ENCODE data around the gene GSE1. TPM values are rescaled to one million over a fixed set of nuclear protein-coding genes. Genes with fewer than 3 reads are reported as not detected.

GSE1 gene
- total RNA-seq, 4 donors from 2014 or later, result 100 to 139 (median 120) TPM

DNA sequence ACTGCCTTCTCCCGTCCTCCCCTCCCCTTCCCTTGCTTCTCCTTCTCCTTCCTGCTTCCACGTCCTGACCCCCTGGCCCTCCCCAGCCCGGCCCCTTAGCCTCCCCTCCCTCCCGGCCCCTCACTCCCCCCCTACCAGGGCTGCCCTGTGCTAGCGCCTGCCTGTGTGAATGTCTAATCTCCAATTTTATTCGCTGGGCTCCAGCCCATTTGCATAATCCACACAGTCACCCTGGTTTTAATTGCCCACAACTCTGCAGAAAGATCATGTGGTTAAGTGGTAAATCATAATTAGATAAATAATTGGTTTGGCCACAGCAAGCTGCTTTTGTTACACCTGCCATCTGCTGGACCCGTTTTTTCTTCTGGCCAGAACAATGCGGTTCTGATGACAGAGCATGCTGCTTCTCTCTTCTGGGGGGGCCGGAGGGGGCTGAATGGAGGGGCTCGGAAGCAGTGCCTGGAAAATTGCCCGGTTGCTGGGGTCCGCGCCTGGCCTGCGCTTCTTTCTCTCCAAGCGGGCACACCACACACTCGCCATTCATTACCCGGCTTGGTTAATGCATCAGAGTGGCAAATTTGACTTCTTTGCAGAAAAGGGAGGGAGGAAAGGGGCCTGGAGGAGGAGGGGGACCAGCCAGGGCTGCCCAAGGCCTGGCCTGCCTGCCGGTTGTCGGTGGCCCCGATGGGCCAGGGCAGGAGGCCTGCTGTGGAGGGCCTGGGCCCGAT is 19.5 kb upstream of the GSE1 start:
- no peak for DNase-seq
- H3K36me3 ChIP-seq, result no peaks in the 10 kb centered on the region
- TF ChIP-seq POLR2A (IDR thresholded peaks at IDR 0.05) (no peak), EP300 (IDR thresholded peaks at IDR 0.05; ENCODE audit: low read depth) (no peak), POLR2AphosphoS5 (IDR thresholded peaks at IDR 0.05) (no peak), CTCF (IDR thresholded peaks at IDR 0.05) (no peak)
- H3K27me3 ChIP-seq, result no peaks in the 10 kb centered on the region
- no peaks in the 10 kb centered on the region for H3K9me3 ChIP-seq
- no peak overlapping the region for H3K4me3 ChIP-seq
- H3K4me1 ChIP-seq, result peaks cover 6 to 22% (median 15%) of the 10 kb centered on the region in 4 donors
- H3K27ac ChIP-seq, result peak overlapping the region in 3 of 4 donors; percentile 11 to 46 (median 25)
- in situ Hi-C loops (cut with MboI; ENCODE audit: low pct_ligation_motif_present in 1 of 4, low pct_unique_long_range_greater_than_20kb in 1 of 4, low sequenced_read_pairs in 3 of 4) (no loop called here), intact Hi-C loops (cut with DNase I; ENCODE audit: low total_unique reads) (no loop called here)
- 40 to 77% methylated on average over 1 to 20 of the region's 21 CpGs for WGBS, 2 donors (ENCODE audit: low coverage in 1 of 2)

DNA sequence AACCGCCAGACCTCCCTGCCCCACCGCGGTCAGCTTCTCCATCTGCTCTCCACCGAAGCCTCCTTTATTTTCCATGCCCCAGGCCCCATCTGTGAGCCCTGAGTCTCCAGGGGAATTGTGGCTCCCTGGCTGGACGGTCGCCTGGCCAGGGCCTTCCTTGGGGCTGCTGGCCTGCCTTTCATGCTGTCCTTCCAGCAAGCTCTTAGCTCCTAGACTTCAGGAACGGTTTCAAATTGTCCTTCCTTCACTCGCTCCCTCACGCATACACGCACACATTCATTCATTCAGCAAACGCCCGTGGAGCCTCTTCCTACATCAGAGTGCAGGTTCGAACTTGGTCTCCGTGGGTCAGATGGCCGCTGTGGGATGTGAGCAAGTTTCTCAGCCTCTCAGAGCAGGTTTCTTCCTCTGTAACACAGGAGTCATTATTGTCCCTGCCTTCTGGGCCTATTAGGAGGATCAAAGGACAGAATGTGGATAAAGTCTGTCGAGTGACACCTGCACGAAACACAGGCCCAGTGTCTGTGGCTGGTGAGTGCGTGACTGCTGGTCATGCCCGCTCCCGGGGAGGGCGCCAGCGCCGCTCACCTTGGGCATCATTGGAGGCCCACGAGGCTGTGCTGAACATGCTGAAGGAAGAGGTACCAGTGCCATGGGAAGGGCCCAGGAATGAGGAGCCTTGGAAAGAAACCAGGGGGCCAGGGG is 18.7 kb upstream of the GSE1 start:
- Histone ChIP-seq H3K27me3 (no peaks in the 10 kb centered on the region), H3K27ac (no peak overlapping the region), H3K4me3 (no peak overlapping the region), H3K4me1 (peaks cover 6 to 22% (median 13%) of the 10 kb centered on the region in 4 donors), H3K9me3 (no peaks in the 10 kb centered on the region), H3K36me3 (no peaks in the 10 kb centered on the region)
- DNase-seq, result no peak
- in situ Hi-C loops (cut with MboI; ENCODE audit: low pct_ligation_motif_present in 1 of 4, low pct_unique_long_range_greater_than_20kb in 1 of 4, low sequenced_read_pairs in 3 of 4), result no loop called here
- intact Hi-C loops (cut with DNase I; ENCODE audit: low total_unique reads), result no loop called here
- 84% methylated on average over 23 of the region's 24 CpGs; no CpG with 5 or more reads in 1 of the 2 donors for WGBS, 2 donors (ENCODE audit: low coverage in 1 of 2)
- no peak for TF ChIP-seq POLR2A (IDR thresholded peaks at IDR 0.05)
- no peak for TF ChIP-seq POLR2AphosphoS5 (IDR thresholded peaks at IDR 0.05)
- TF ChIP-seq EP300 (IDR thresholded peaks at IDR 0.05; ENCODE audit: low read depth), result no peak
- TF ChIP-seq CTCF (IDR thresholded peaks at IDR 0.05), result no peak

- 88 to 100% methylated on average over 2 to 11 of the region's 11 CpGs for WGBS, 2 donors (ENCODE audit: low coverage in 1 of 2)
- H3K4me3 ChIP-seq, result no peak overlapping the region
- no peak for DNase-seq
- no peak for TF ChIP-seq CTCF (IDR thresholded peaks at IDR 0.05)
- H3K27me3 ChIP-seq, result no peaks in the 10 kb centered on the region
- no peaks in the 10 kb centered on the region for H3K36me3 ChIP-seq
- H3K9me3 ChIP-seq, result no peaks in the 10 kb centered on the region
- intact Hi-C loops (cut with DNase I; ENCODE audit: low total_unique reads), result no loop called here
- peaks cover 6 to 27% (median 15%) of the 10 kb centered on the region in 4 donors for H3K4me1 ChIP-seq
- in situ Hi-C loops (cut with MboI; ENCODE audit: low pct_ligation_motif_present in 1 of 4, low pct_unique_long_range_greater_than_20kb in 1 of 4, low sequenced_read_pairs in 3 of 4), result no loop called here
- H3K27ac ChIP-seq, result no peak overlapping the region
Observed at GRCh38 chr16:85594978-85595661, 18.0 kb upstream of the GSE1 start.

GRCh38 chr16:85595812-85596502 is 17.2 kb upstream of the GSE1 start:
- TF ChIP-seq POLR2A (IDR thresholded peaks at IDR 0.05) (no peak), EP300 (IDR thresholded peaks at IDR 0.05; ENCODE audit: low read depth) (no peak), CTCF (IDR thresholded peaks at IDR 0.05) (no peak), POLR2AphosphoS5 (IDR thresholded peaks at IDR 0.05) (no peak)
- intact Hi-C loops (cut with DNase I; ENCODE audit: low total_unique reads), result no loop called here
- Histone ChIP-seq H3K4me1 (peaks cover 6 to 31% (median 15%) of the 10 kb centered on the region in 4 donors), H3K36me3 (no peaks in the 10 kb centered on the region), H3K27me3 (no peaks in the 10 kb centered on the region), H3K9me3 (no peaks in the 10 kb centered on the region), H3K4me3 (no peak overlapping the region), H3K27ac (no peak overlapping the region)
- DNase-seq, result no peak
- WGBS, 2 donors (ENCODE audit: low coverage in 1 of 2), result 90 to 92% methylated on average over 2 to 18 of the region's 18 CpGs
- in situ Hi-C loops (cut with MboI; ENCODE audit: low pct_ligation_motif_present in 1 of 4, low pct_unique_long_range_greater_than_20kb in 1 of 4, low sequenced_read_pairs in 3 of 4), result no loop called here
